Choroid plexus epithelial cell (primary cell): ENCODE results near the gene DHH.

Source experiments
- DNase-seq: peaks from one replicate; pipeline ENCODE4 v3.0.0-alpha.2; 2010; ENCODE audit warnings: low read depth
- H3K4me3 ChIP-seq: 2 replicates; pipeline ENCODE4 v1.5.1; 2011; ENCODE audit warnings: low read depth, mild to moderate bottlenecking, control low read depth, low read length, moderate library complexity
- CTCF ChIP-seq: conservative IDR thresholded peaks from 2 replicates; pipeline ENCODE4 v1.5.1; 2011; ENCODE audit warnings: low read depth, mild to moderate bottlenecking, control low read depth, inconsistent platforms, low read length, moderate library complexity

DHH gene

GRCh38 chr12:49088932-49089330 is 5.7 kb downstream of the DHH start:
- no peak for TF ChIP-seq CTCF
- no peak overlapping the region for H3K4me3 ChIP-seq
- no peak for DNase-seq

GRCh38 chr12:49088150-49088931 is 6.3 kb downstream of the DHH start:
- TF ChIP-seq CTCF = peak; percentile 93
- peak overlapping the region; percentile 30 for H3K4me3 ChIP-seq
- DNase-seq = peak; percentile 97

- TF ChIP-seq CTCF = no peak
- DNase-seq = peak; percentile 27
- H3K4me3 ChIP-seq = no peak overlapping the region
These were observed 8.5 kb downstream of the DHH start for GRCh38 chr12:49086116-49086515.

- no peak for DNase-seq
- TF ChIP-seq CTCF = no peak
- H3K4me3 ChIP-seq = no peak overlapping the region
These were observed 10.2 kb downstream of the DHH start for GRCh38 chr12:49084438-49084837.

GRCh38 chr12:49079793-49080192 is 14.8 kb downstream of the DHH start:
- no peak for DNase-seq
- TF ChIP-seq CTCF = no peak

GRCh38 chr12:49070971-49071370 is 23.6 kb downstream of the DHH start:
- no peak for DNase-seq
- no peak for TF ChIP-seq CTCF
- H3K4me3 ChIP-seq = no peak overlapping the region

More at GRCh38 chr12:49079793-49080192, 14.8 kb downstream of the DHH start:
- no peak overlapping the region for H3K4me3 ChIP-seq
